K562 (cell line): ENCODE data around the gene LCLAT1. TPM values are rescaled to one million over a fixed set of nuclear protein-coding genes. Genes with fewer than 3 reads are reported as not detected.
"Not testable (repeated sequence)": the region's sequence is repeated elsewhere in the genome, so short reads cannot be mapped to it uniquely, and the experiment has no call there.

ENCODE experiments used
- CREB1 ChIP-seq, 2 experiments: sonication (generic) in 1 of 2; formaldehyde crosslinking in 1 of 2; IDR thresholded peaks; 2 replicates each; pipeline versions ENCODE4 v1.6.1 to v1.8.0; 2012 to 2022; ENCODE audit warnings: inconsistent platforms in 1 of 2, mild to moderate bottlenecking in 1 of 2, missing genetic modification reagents in 1 of 2, moderate library complexity in 1 of 2
- DACH1 ChIP-seq: fragments of 450-650 bp; IDR thresholded peaks from 2 replicates; pipeline ENCODE4 v1.6.1; 2018; ENCODE audit not compliant: partially characterized antibody
- E2F6 ChIP-seq, 2 experiments: IDR thresholded peaks; 2 replicates each; pipeline ENCODE4 v1.6.1; 2011; ENCODE audit warnings: borderline replicate concordance in 1 of 2, control low read depth in 1 of 2, low read depth in 1 of 2, low read length in 1 of 2, mild to moderate bottlenecking in 1 of 2, mixed read lengths in 1 of 2, moderate library complexity in 1 of 2; ENCODE audit not compliant: insufficient read depth in 1 of 2, insufficient read length in 1 of 2, poor library complexity in 1 of 2, severe bottlenecking in 1 of 2; ENCODE audit errors: extremely low read depth in 1 of 2
- KDM1A ChIP-seq, 2 experiments: fragments of 450-650 bp; IDR thresholded peaks; 2 replicates each; pipeline ENCODE4 v1.6.1; 2016; ENCODE audit warnings: mild to moderate bottlenecking in 2 of 2
- MEIS2 ChIP-seq: fragments of 450-650 bp; IDR thresholded peaks from 2 replicates; pipeline ENCODE4 v1.6.1; 2014; ENCODE audit warnings: mild to moderate bottlenecking; ENCODE audit not compliant: partially characterized antibody
- NCOA1 ChIP-seq: fragments of 450-650 bp; IDR thresholded peaks from 2 replicates; pipeline ENCODE4 v1.6.1; 2016; ENCODE audit warnings: low read depth
- NCOR1 ChIP-seq: fragments of 450-650 bp; IDR thresholded peaks from 2 replicates; pipeline ENCODE4 v1.6.1; 2016; ENCODE audit warnings: mild to moderate bottlenecking, moderate library complexity
- RCOR1 ChIP-seq, 2 experiments: IDR thresholded peaks; 2 replicates each; pipeline ENCODE4 v1.6.1; 2012; ENCODE audit warnings: low read depth in 2 of 2, low read length in 2 of 2, borderline replicate concordance in 1 of 2, improper control_type of control experiment in 1 of 2
- SMARCE1 ChIP-seq: fragments of 450-650 bp; IDR thresholded peaks from 2 replicates; pipeline ENCODE4 v1.7.1; 2016; ENCODE audit warnings: mild to moderate bottlenecking
- TRIM24 ChIP-seq, 2 experiments: fragments of 450-650 bp; IDR thresholded peaks; 2 replicates each; pipeline ENCODE4 v1.6.1; 2016
- ZBTB2 ChIP-seq: fragments of 450-650 bp; IDR thresholded peaks from 2 replicates; pipeline ENCODE4 v1.6.1; 2016; ENCODE audit warnings: antibody characterized with exemption
- polyA plus RNA-seq, 8 experiments: library from polyadenylated mRNA; depleted of rRNA in 4 of 8; stranded (reverse) in 5 of 8; unstranded in 3 of 8; fragments of >200 nt; fragmentation: Nextera tagmentation in 2 of 8; fragmentation: Illumina TruSeq in 1 of 8; extraction: Ambion mirVana in 2 of 8; extraction: Trizol in 1 of 8; gene quantifications; 2 replicates each; pipeline versions ENCODE4 v1.2.1 to v1.2.3, GENCODE V29; 2011 to 2014; ENCODE audit warnings: inconsistent platforms in 1 of 8, missing spikeins in 1 of 8
- total RNA-seq, 7 experiments: library from RNA; depleted of rRNA in 6 of 7; stranded (reverse); fragments of >200 nt in 6 of 7; fragmentation: Illumina TruSeq in 2 of 7; extraction: Trizol in 2 of 7; gene quantifications; 2 replicates each; pipeline versions ENCODE4 v1.2.1 to v1.2.3, GENCODE V29; 2011 to 2021; ENCODE audit warnings: low replicate concordance in 1 of 7

The LCLAT1 gene
- total and polyA plus RNA-seq, 9 of the 15 experiments (the other 6 are each of a cell fraction or from before 2014, with no cell fraction given) = 8.9 to 63.3 (median 25.4) TPM

GRCh38 chr2:30513649-30514048 lies 66.6 kb downstream of the LCLAT1 start (continued):
- TF ChIP-seq ZBTB2 (peak; percentile 38; the same call in 1 of the 2 replicates), NCOA1 (peak; percentile 27; the same call in 1 of the 2 replicates), KDM1A (IDR thresholded peaks at IDR 0.05) (peak; percentile 91 to 92), RCOR1 (IDR thresholded peaks at IDR 0.05; ENCODE audit: borderline replicate concordance in 1 of 2, low read depth in 2 of 2, low read length in 2 of 2) (peak in 1 of 2 experiments; percentile 63; a peak in 3 of 4 replicates), TRIM24 (IDR thresholded peaks at IDR 0.05) (peak; percentile 80 to 86), NCOR1 (peak; percentile 90), SMARCE1 (peak; percentile 19; the same call in 1 of the 2 replicates), E2F6 (IDR thresholded peaks at IDR 0.05; ENCODE audit: borderline replicate concordance in 1 of 2, extremely low read depth in 1 of 2, insufficient read depth in 1 of 2, insufficient read length in 1 of 2, low read depth in 1 of 2, low read length in 1 of 2, poor library complexity in 1 of 2, severe bottlenecking in 1 of 2) (peak in 1 of 2 experiments; percentile 14), CREB1 (IDR thresholded peaks at IDR 0.05) (0 out of 2 replicates have a peak, but pooled peaks have one; percentile 31), DACH1 (peak; percentile 38), MEIS2 (peak; percentile 78)
- TF ChIP-seq CREB1 (CRISPR knock-in tag; IDR thresholded peaks at IDR 0.05) = not testable (repeated sequence)
